ENCODE results near the gene GDNF. TPM values are rescaled to one million over a fixed set of nuclear protein-coding genes. Genes with fewer than 3 reads are reported as not detected.

The GDNF gene
- total and polyA plus RNA-seq, 2 donors (not counting 1 experiment from before 2014, with no cell fraction given) = not detected

DNA sequence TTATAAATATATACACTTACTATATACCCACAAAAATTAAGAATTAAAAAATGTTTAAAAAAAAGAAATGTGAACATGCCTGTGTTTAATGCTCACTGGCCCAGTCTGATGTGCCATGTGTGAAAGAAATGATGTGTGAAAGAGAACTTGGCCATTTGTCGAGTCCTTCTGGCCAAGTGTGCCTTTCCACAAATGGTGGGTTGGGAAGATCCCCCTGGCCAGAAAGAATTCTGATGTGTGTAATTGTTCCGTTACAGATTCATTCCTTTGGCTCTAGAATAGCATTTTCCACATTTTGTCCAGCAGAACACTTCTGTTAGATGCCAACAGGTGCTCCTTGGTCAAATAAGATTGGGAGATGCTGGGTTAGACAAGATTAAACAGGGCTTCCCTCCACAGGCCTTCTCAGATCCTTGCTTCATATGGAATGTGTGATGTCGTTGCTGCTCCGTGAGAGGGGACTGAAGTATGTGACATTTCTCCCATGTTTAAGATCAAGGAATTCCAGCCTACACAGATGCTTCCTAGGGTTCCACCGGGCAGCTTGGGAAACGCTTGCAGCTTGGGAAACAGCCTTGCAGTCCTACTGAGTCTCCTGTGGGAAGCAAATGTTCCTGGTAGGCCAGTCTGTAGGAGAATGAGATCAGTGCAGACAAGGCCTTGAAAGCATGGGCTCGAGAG, 32.1 kb downstream of the GDNF start:
- H4K20me1 ChIP-seq (ENCODE audit: control insufficient read depth, insufficient read depth, low read length, poor library complexity, severe bottlenecking) = no peaks in the 10 kb centered on the region
- intact Hi-C loops (cut with micrococcal nuclease) = no loop called here
- no peaks in the 10 kb centered on the region for H3K4me1 ChIP-seq (ENCODE audit: control insufficient read depth in 2 of 2, insufficient read depth in 2 of 2, low read length in 2 of 2)
- H2AFZ ChIP-seq (ENCODE audit: insufficient read depth, low read depth, low read length, poor library complexity, severe bottlenecking) = no peak overlapping the region
- H3K9me3 ChIP-seq (ENCODE audit: control extremely low read depth in 1 of 3, control insufficient read depth in 2 of 3, insufficient read depth in 1 of 3, low read length in 2 of 3) = no peaks in the 10 kb centered on the region
- H3K79me2 ChIP-seq (ENCODE audit: control insufficient read depth, insufficient read depth, low read length) = no peaks in the 10 kb centered on the region
- H3K36me3 ChIP-seq (replicated peaks in 1 of 2; ENCODE audit: control extremely low read depth in 1 of 2, control insufficient read depth in 1 of 2, extremely low read depth in 1 of 2, insufficient read depth in 2 of 2, low read length in 1 of 2) = no peaks in the 10 kb centered on the region
- CTCF ChIA-PET = no interaction called here
- POLR2A ChIA-PET = no interaction called here
- H3K4me2 ChIP-seq (replicated peaks; ENCODE audit: low read depth, low read length, poor library complexity, severe bottlenecking) = no peak overlapping the region
- H3K27ac Mint-ChIP-seq = no peak overlapping the region
- H3K27me3 Mint-ChIP-seq = peaks cover 3% of the 10 kb centered on the region
- no peak overlapping the region for H3K4me3 Mint-ChIP-seq
- no peaks in the 10 kb centered on the region for H3K9me3 Mint-ChIP-seq (ENCODE audit: insufficient read depth)
- H3K27ac ChIP-seq (ENCODE audit: low read length in 2 of 2) = no peak overlapping the region
- no peak overlapping the region for H3K9ac ChIP-seq (ENCODE audit: low read length)
- 92% methylated on average over 4 of the region's 7 CpGs for WGBS (ENCODE audit: insufficient coverage)
- no peak for TF ChIP-seq EZH2 (IDR thresholded peaks at IDR 0.05; ENCODE audit: borderline replicate concordance, insufficient read depth, low read depth, low read length, poor library complexity, severe bottlenecking)
- TF ChIP-seq CTCF (IDR thresholded peaks at IDR 0.05) = no peak
- peaks cover 0 to 3% (median 0%) of the 10 kb centered on the region in 4 experiments for H3K27me3 ChIP-seq (replicated peaks in 1 of 4; ENCODE audit: control extremely low read depth in 1 of 4, control insufficient read depth in 3 of 4, insufficient read depth in 4 of 4, low read length in 3 of 4)
- H3K4me1 Mint-ChIP-seq = no peaks in the 10 kb centered on the region
- no peak overlapping the region for H3K4me3 ChIP-seq (ENCODE audit: control extremely low read depth in 1 of 5, extremely low read depth in 1 of 5, insufficient read depth in 1 of 5, low read depth in 2 of 5, low read length in 4 of 5)
- DNase-seq (no peak), ATAC-seq (ENCODE audit: low read depth) (no peak)

DNA sequence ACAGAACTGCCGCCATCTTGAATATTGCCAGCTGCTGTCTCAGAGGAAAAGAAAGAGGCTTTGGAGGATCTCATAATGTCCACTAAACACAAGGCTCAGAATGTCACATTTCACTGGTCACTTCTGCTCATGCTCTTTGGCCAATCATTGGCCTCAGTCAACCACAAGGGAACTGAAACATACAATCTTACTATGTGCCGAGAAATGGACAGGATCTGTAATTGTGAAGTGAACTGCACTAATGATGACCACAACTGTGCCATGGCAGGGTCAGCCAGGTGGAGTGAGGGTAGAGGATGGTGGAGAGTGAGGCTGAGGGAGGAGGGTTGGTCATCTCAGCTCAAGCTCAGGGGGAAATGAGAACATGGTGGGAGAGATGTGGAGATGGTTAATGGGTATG, 32.8 kb downstream of the GDNF start:
- no peaks in the 10 kb centered on the region for H3K79me2 ChIP-seq (ENCODE audit: control insufficient read depth, insufficient read depth, low read length)
- H3K4me1 ChIP-seq (ENCODE audit: control insufficient read depth in 2 of 2, insufficient read depth in 2 of 2, low read length in 2 of 2) = no peaks in the 10 kb centered on the region
- Mint-ChIP-seq H3K27ac (no peak overlapping the region), H3K4me3 (no peak overlapping the region), H3K4me1 (no peaks in the 10 kb centered on the region), H3K9me3 (ENCODE audit: insufficient read depth) (no peaks in the 10 kb centered on the region), H3K27me3 (peaks cover 3% of the 10 kb centered on the region)
- DNase-seq (no peak), ATAC-seq (ENCODE audit: low read depth) (no peak)
- H3K4me2 ChIP-seq (replicated peaks; ENCODE audit: low read depth, low read length, poor library complexity, severe bottlenecking) = no peak overlapping the region
- TF ChIP-seq EZH2 (IDR thresholded peaks at IDR 0.05; ENCODE audit: borderline replicate concordance, insufficient read depth, low read depth, low read length, poor library complexity, severe bottlenecking) = no peak
- no peak for TF ChIP-seq CTCF (IDR thresholded peaks at IDR 0.05)
- intact Hi-C loops (cut with micrococcal nuclease) = no loop called here
- H2AFZ ChIP-seq (ENCODE audit: insufficient read depth, low read depth, low read length, poor library complexity, severe bottlenecking) = no peak overlapping the region
- CTCF ChIA-PET = no interaction called here
- peaks cover 0 to 3% (median 0%) of the 10 kb centered on the region in 4 experiments for H3K27me3 ChIP-seq (replicated peaks in 1 of 4; ENCODE audit: control extremely low read depth in 1 of 4, control insufficient read depth in 3 of 4, insufficient read depth in 4 of 4, low read length in 3 of 4)
- H3K36me3 ChIP-seq (replicated peaks in 1 of 2; ENCODE audit: control extremely low read depth in 1 of 2, control insufficient read depth in 1 of 2, extremely low read depth in 1 of 2, insufficient read depth in 2 of 2, low read length in 1 of 2) = no peaks in the 10 kb centered on the region
- H3K9me3 ChIP-seq (ENCODE audit: control extremely low read depth in 1 of 3, control insufficient read depth in 2 of 3, insufficient read depth in 1 of 3, low read length in 2 of 3) = no peaks in the 10 kb centered on the region
- H4K20me1 ChIP-seq (ENCODE audit: control insufficient read depth, insufficient read depth, low read length, poor library complexity, severe bottlenecking) = no peaks in the 10 kb centered on the region
- no peak overlapping the region for H3K9ac ChIP-seq (ENCODE audit: low read length)
- POLR2A ChIA-PET = no interaction called here
- no peak overlapping the region for H3K27ac ChIP-seq (ENCODE audit: low read length in 2 of 2)
- 100% methylated on average over 1 of the region's 2 CpGs for WGBS (ENCODE audit: insufficient coverage)
- no peak overlapping the region for H3K4me3 ChIP-seq (ENCODE audit: control extremely low read depth in 1 of 5, extremely low read depth in 1 of 5, insufficient read depth in 1 of 5, low read depth in 2 of 5, low read length in 4 of 5)
